Smooth muscle cell (in vitro differentiated cells): ENCODE results near the gene BICDL2. TPM values are rescaled to one million over a fixed set of nuclear protein-coding genes. Genes with fewer than 3 reads are reported as not detected.
A peak's percentile ranks its signal among the peaks of the same experiment; 100 is the strongest.

Source experiments
- DNase-seq: peaks from one replicate; lab custom pipeline; 2025; ENCODE audit not compliant: unreplicated experiment; lab: John Stamatoyannopoulos, UW
- H2AFZ ChIP-seq: fragments of 200-600 bp; sonication (generic); 2 replicates; pipeline ENCODE4 v1.6.0; 2016; ENCODE audit warnings: antibody characterized with exemption, low read depth, mild to moderate bottlenecking
- H3F3A ChIP-seq: fragments of 200-600 bp; sonication (generic); 2 replicates; pipeline ENCODE4 v1.6.0; 2017; ENCODE audit warnings: antibody characterized with exemption, low read depth
- H3K27ac ChIP-seq: fragments of 200-600 bp; sonication (generic); 2 replicates; pipeline ENCODE4 v1.5.1; 2016; ENCODE audit warnings: low read depth, mild to moderate bottlenecking
- H3K27me3 ChIP-seq: fragments of 200-600 bp; sonication (generic); 2 replicates; pipeline ENCODE4 v1.6.1; 2016; ENCODE audit warnings: low read depth, mild to moderate bottlenecking
- H3K36me3 ChIP-seq: fragments of 200-600 bp; sonication (generic); 2 replicates; pipeline ENCODE4 v1.5.1; 2016; ENCODE audit warnings: low read depth
- H3K4me1 ChIP-seq: fragments of 200-600 bp; sonication (generic); 2 replicates; pipeline ENCODE4 v1.5.1; 2016; ENCODE audit warnings: low read depth
- H3K4me2 ChIP-seq: fragments of 200-600 bp; sonication (generic); 2 replicates; pipeline ENCODE4 v1.6.0; 2016; ENCODE audit warnings: mild to moderate bottlenecking
- H3K4me3 ChIP-seq: fragments of 200-600 bp; sonication (generic); 2 replicates; pipeline ENCODE4 v1.5.1; 2016; ENCODE audit warnings: mild to moderate bottlenecking
- H3K79me2 ChIP-seq: fragments of 200-600 bp; sonication (generic); 2 replicates; pipeline ENCODE4 v1.6.0; 2016; ENCODE audit warnings: low read depth, mild to moderate bottlenecking
- H3K9ac ChIP-seq: fragments of 200-600 bp; sonication (generic); 2 replicates; pipeline ENCODE4 v1.6.0; 2016; ENCODE audit warnings: low read depth
- H3K9me3 ChIP-seq: fragments of 200-600 bp; sonication (generic); replicated peaks from 2 replicates; pipeline ENCODE4 v1.5.1; 2016; ENCODE audit warnings: low read depth
- H4K20me1 ChIP-seq: fragments of 200-600 bp; sonication (generic); 2 replicates; pipeline ENCODE4 v1.6.0; 2016; ENCODE audit warnings: low read depth
- WGBS: methylation state at CpG from one replicate; pipeline ENCODE4 v1.1.7; 2016; ENCODE audit warnings: low lambda C conversion rate; 5-methylcytosine and 5-hydroxymethylcytosine counted together
- polyA plus RNA-seq: library from polyadenylated mRNA; unstranded; fragments of >200 nt; fragmentation: Nextera tagmentation; extraction: Ambion mirVana; gene quantifications from 2 replicates; pipeline ENCODE4 v1.2.1, GENCODE V29; 2016
- total RNA-seq: library from RNA; depleted of rRNA; stranded (reverse); fragments of >200 nt; gene quantifications from 2 replicates; pipeline ENCODE4 v1.2.3, GENCODE V29; 2014
- TF ChIP-seq, protein P1 (sequence below): fragments of 200-600 bp; sonication (generic); IDR thresholded peaks from 2 replicates; pipeline ENCODE4 v1.5.1; 2017; ENCODE audit warnings: borderline replicate concordance, mild to moderate bottlenecking, antibody characterized with exemption; ENCODE audit not compliant: insufficient read depth, poor library complexity, severe bottlenecking

BICDL2 gene
- total and polyA plus RNA-seq, 2 experiments from 2014 or later = 0.86 to 1.5 TPM

GRCh38 chr16:3035289-3035971, 1.3 kb downstream of the BICDL2 start:
- Histone ChIP-seq H2AFZ (no peak overlapping the region), H3K9me3 (no peaks in the 10 kb centered on the region), H4K20me1 (peaks cover under 1% of the 10 kb centered on the region), H3K36me3 (no peaks in the 10 kb centered on the region), H3F3A (no peaks in the 10 kb centered on the region), H3K27me3 (peaks cover 72% of the 10 kb centered on the region), H3K79me2 (no peaks in the 10 kb centered on the region), H3K4me3 (no peak overlapping the region), H3K27ac (no peak overlapping the region), H3K4me2 (peak overlapping the region; percentile 70), H3K9ac (no peak overlapping the region), H3K4me1 (peaks cover 4% of the 10 kb centered on the region)
- DNase-seq = no peak
- TF ChIP-seq, protein P1, sequence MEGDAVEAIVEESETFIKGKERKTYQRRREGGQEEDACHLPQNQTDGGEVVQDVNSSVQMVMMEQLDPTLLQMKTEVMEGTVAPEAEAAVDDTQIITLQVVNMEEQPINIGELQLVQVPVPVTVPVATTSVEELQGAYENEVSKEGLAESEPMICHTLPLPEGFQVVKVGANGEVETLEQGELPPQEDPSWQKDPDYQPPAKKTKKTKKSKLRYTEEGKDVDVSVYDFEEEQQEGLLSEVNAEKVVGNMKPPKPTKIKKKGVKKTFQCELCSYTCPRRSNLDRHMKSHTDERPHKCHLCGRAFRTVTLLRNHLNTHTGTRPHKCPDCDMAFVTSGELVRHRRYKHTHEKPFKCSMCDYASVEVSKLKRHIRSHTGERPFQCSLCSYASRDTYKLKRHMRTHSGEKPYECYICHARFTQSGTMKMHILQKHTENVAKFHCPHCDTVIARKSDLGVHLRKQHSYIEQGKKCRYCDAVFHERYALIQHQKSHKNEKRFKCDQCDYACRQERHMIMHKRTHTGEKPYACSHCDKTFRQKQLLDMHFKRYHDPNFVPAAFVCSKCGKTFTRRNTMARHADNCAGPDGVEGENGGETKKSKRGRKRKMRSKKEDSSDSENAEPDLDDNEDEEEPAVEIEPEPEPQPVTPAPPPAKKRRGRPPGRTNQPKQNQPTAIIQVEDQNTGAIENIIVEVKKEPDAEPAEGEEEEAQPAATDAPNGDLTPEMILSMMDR = no peak
- 75% methylated on average over 19 of the region's 19 CpGs for WGBS

GRCh38 chr16:3032624-3033023, 4.1 kb downstream of the BICDL2 start:
- Histone ChIP-seq H3K9me3 (no peaks in the 10 kb centered on the region), H3K4me3 (no peak overlapping the region), H3K4me1 (peaks cover 8% of the 10 kb centered on the region), H3K36me3 (no peaks in the 10 kb centered on the region), H3F3A (no peaks in the 10 kb centered on the region), H3K27ac (no peak overlapping the region), H3K27me3 (peaks cover 63% of the 10 kb centered on the region), H3K4me2 (no peak overlapping the region), H2AFZ (no peak overlapping the region), H4K20me1 (peaks cover 28% of the 10 kb centered on the region), H3K9ac (no peak overlapping the region), H3K79me2 (no peaks in the 10 kb centered on the region)
- TF ChIP-seq, protein P1 = no peak
- DNase-seq = no peak
- WGBS = 74% methylated on average over 7 of the region's 7 CpGs

DNA sequence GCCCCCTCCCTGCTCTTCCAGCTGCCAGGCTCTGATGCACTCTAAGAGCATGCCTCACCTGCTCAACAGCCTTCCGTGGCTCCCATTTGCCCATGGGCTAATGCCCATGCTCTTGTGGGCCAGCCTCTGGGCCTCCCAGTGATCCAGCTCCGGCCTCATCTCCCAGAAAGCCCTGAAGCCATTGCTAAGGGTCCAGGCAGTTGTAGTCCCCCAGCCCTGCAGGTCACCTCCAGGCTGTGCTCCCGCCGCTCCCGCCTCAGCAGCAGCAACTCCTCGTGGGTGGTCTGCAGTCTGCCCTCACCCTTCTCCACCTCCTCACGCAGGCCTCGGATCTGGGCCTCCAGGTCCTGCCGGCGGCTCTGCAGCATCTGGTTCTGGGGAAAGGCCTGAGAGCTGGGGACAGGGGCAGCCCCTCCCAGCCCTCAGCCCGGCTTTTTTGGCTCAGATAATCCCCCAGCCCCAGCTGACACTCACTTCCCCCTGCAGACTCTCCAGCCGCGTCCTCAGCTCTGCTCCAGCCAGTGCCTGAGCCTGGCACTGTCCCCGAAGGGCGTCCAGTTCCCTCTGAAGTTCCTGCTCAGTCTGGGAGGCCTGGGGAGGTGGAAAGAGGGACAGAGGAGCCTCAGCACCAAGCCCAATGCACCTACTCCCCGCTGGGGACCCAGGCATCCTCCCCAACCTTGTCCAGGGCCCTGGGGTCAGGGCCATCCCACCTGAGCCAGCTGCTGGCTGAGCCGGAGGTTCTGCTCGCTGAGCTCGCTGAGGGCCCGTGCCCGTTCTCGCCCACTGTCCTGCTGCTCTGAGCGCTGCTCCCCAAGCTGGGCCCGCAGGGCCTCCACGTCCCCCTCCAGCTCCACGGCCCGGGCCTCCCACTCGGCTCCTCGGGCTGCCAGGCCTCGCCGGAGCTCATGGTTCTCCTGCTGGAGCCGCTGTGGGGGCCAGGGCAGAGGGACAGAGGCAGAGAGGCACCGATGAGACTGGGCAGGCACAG, 6.2 kb downstream of the BICDL2 start:
- H3K4me3 ChIP-seq = no peak overlapping the region
- no peak overlapping the region for H2AFZ ChIP-seq
- no peaks in the 10 kb centered on the region for H3F3A ChIP-seq
- H3K79me2 ChIP-seq = no peaks in the 10 kb centered on the region
- peaks cover 8% of the 10 kb centered on the region for H3K4me1 ChIP-seq
- 89% methylated on average over 33 of the region's 33 CpGs for WGBS
- no peaks in the 10 kb centered on the region for H3K36me3 ChIP-seq
- no peak overlapping the region for H3K4me2 ChIP-seq
- H4K20me1 ChIP-seq = peaks cover 49% of the 10 kb centered on the region
- no peak for DNase-seq
- no peak overlapping the region for H3K9ac ChIP-seq
- H3K27me3 ChIP-seq = peaks cover 42% of the 10 kb centered on the region
- no peak overlapping the region for H3K27ac ChIP-seq
- TF ChIP-seq, protein P1 = no peak
- H3K9me3 ChIP-seq = no peaks in the 10 kb centered on the region
